HepG2 (cell line): ENCODE measurements around the gene DCTN2.

Experiments
- EZH2 ChIP-seq: conservative IDR thresholded peaks from 2 replicates; pipeline ENCODE4 v1.6.1; 2012; ENCODE audit warnings: mild to moderate bottlenecking, low read depth, low read length, moderate library complexity
- MTA3 ChIP-seq: sonication (generic); formaldehyde crosslinking; IDR thresholded peaks from 2 replicates; pipeline ENCODE4 v1.4.0; 2020; ENCODE audit warnings: missing genetic modification reagents
- ZNF543 ChIP-seq: sonication (generic); formaldehyde crosslinking; IDR thresholded peaks from 2 replicates; pipeline ENCODE4 v1.4.0; 2020; ENCODE audit warnings: mild to moderate bottlenecking, missing genetic modification reagents

GRCh38 chr12:57490126-57490525 is 56.9 kb downstream of the DCTN2 start:
- TF ChIP-seq MTA3 (CRISPR knock-in tag): no peak
- no peak for TF ChIP-seq ZNF543
- TF ChIP-seq EZH2: no peak
